Measurements from ENCODE around the gene SLAIN1.

DNA sequence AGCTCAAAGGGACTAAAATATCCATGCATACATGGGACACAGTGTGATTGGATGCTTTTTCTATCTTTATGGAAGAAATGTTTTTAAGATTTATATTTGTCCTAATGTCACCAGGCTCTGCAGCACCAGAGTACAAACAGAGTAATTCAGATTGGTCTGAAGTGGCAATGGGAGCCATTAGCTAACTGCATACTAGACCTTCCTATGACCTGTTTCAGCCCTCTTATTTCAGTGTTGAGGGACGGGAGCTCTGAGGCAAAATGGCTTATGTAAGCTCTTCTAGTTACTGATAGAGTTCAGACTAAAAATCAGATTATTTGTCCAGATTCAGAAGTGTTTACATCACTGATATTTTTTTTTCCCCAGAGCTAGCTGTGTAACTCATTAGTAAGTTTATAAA lies 4.9 kb downstream of the SLAIN1 start:
- TF ChIP-seq ZNF274 (IDR thresholded peaks at IDR 0.05; ENCODE audit: low read depth, low read length) (no peak), SUZ12 (IDR thresholded peaks at IDR 0.05; ENCODE audit: extremely low read depth, insufficient read depth, insufficient read length) (no peak)
